GM23338 (cell line): ENCODE data around the gene OAS2. TPM values are rescaled to one million over a fixed set of nuclear protein-coding genes. Genes with fewer than 3 reads are reported as not detected.

Source experiments
- ATAC-seq: fragments of 200-7000 bp; cut with Tn5 transposase; 3 replicates; pipeline ENCODE4 v1.9.1; 2020
- DNase-seq: peaks from one replicate; pipeline ENCODE4 v3.0.0-alpha.2; 2015; ENCODE audit warnings: low spot score
- H2AFZ ChIP-seq: fragments of 200-600 bp; sonication (generic); 2 replicates; pipeline ENCODE4 v1.8.0; 2016; ENCODE audit warnings: antibody characterized with exemption, mild to moderate bottlenecking, moderate library complexity
- H3F3A ChIP-seq: fragments of 200-600 bp; sonication (generic); replicated peaks from 2 replicates; pipeline ENCODE4 v1.8.0; 2017; ENCODE audit warnings: antibody characterized with exemption, mixed run types, low read depth
- H3K27ac ChIP-seq: fragments of 200-600 bp; sonication (generic); 2 replicates; pipeline ENCODE4 v1.6.1; 2016; ENCODE audit warnings: low read depth
- H3K27me3 ChIP-seq: fragments of 200-600 bp; sonication (generic); 2 replicates; pipeline ENCODE4 v1.8.0; 2016; ENCODE audit warnings: mild to moderate bottlenecking, mixed run types, moderate library complexity; ENCODE audit not compliant: insufficient read depth
- H3K36me3 ChIP-seq: fragments of 200-600 bp; sonication (generic); 2 replicates; pipeline ENCODE4 v1.8.0; 2016; ENCODE audit warnings: mild to moderate bottlenecking; ENCODE audit not compliant: insufficient read depth
- H3K4me1 ChIP-seq: fragments of 200-600 bp; sonication (generic); 2 replicates; pipeline ENCODE4 v1.8.0; 2016; ENCODE audit warnings: mild to moderate bottlenecking, moderate library complexity; ENCODE audit not compliant: insufficient read depth
- H3K4me2 ChIP-seq: fragments of 200-600 bp; sonication (generic); 2 replicates; pipeline ENCODE4 v1.7.1; 2017; ENCODE audit warnings: mixed run types
- H3K4me3 ChIP-seq: fragments of 200-600 bp; sonication (generic); 2 replicates; pipeline ENCODE4 v1.6.1; 2016; ENCODE audit warnings: mixed run types
- H3K79me2 ChIP-seq: fragments of 200-600 bp; sonication (generic); replicated peaks from 2 replicates; pipeline ENCODE4 v1.8.0; 2017; ENCODE audit warnings: mild to moderate bottlenecking; ENCODE audit not compliant: insufficient read depth
- H3K9me2 ChIP-seq: fragments of 200-600 bp; sonication (generic); 2 replicates; pipeline ENCODE4 v1.8.0; 2017; ENCODE audit not compliant: insufficient read depth
- H4K20me1 ChIP-seq: fragments of 200-600 bp; sonication (generic); replicated peaks from 2 replicates; pipeline ENCODE4 v1.8.0; 2017; ENCODE audit warnings: mild to moderate bottlenecking; ENCODE audit not compliant: insufficient read depth
- H3K27ac Mint-ChIP-seq: 2 replicates; pipeline ENCODE4 v1.8.0; 2020; ENCODE audit warnings: inconsistent platforms, mild to moderate bottlenecking, moderate library complexity, mixed read lengths
- H3K27me3 Mint-ChIP-seq: 3 replicates; pipeline ENCODE4 v1.8.0; 2022; ENCODE audit warnings: low read depth, mild to moderate bottlenecking, moderate library complexity, mixed read lengths, inconsistent platforms; ENCODE audit not compliant: insufficient read depth, poor library complexity
- H3K36me3 Mint-ChIP-seq: 3 replicates; pipeline ENCODE4 v1.8.0; 2021; ENCODE audit warnings: low read depth, mild to moderate bottlenecking, inconsistent platforms, moderate library complexity, mixed read lengths
- H3K4me1 Mint-ChIP-seq: 3 replicates; pipeline ENCODE4 v1.8.0; 2020; ENCODE audit warnings: mild to moderate bottlenecking, inconsistent platforms, mixed read lengths
- H3K4me3 Mint-ChIP-seq: 3 replicates; pipeline ENCODE4 v1.8.0; 2021; ENCODE audit warnings: moderate library complexity, mild to moderate bottlenecking, inconsistent platforms, mixed read lengths
- H3K9me3 Mint-ChIP-seq: 3 replicates; pipeline ENCODE4 v1.8.0; 2020; ENCODE audit warnings: moderate library complexity, mild to moderate bottlenecking, inconsistent platforms, mixed read lengths
- CREB1 ChIP-seq: fragments of 250-450 bp; sonication (Bioruptor Pico); IDR thresholded peaks from 2 replicates; pipeline ENCODE4 v1.5.0; 2020; ENCODE audit warnings: low read depth, mild to moderate bottlenecking, moderate library complexity
- ETS1 ChIP-seq: IDR thresholded peaks from 2 replicates; pipeline ENCODE4 v1.6.1; 2016; ENCODE audit warnings: antibody characterized with exemption
- EZH2 ChIP-seq: fragments of 200-600 bp; sonication (generic); IDR thresholded peaks from one replicate; pipeline ENCODE4 v1.8.0; 2017; ENCODE audit warnings: antibody characterized with exemption, mild to moderate bottlenecking, low read depth; ENCODE audit not compliant: unreplicated experiment
- JUNB ChIP-seq: IDR thresholded peaks from one replicate; pipeline ENCODE4 v1.6.1; 2016; ENCODE audit warnings: antibody characterized with exemption; ENCODE audit not compliant: unreplicated experiment
- NANOG ChIP-seq: IDR thresholded peaks from 2 replicates; pipeline ENCODE4 v1.6.1; 2016; ENCODE audit warnings: antibody characterized with exemption, borderline replicate concordance
- POLR2AphosphoS5 ChIP-seq: IDR thresholded peaks from 2 replicates; pipeline ENCODE4 v1.6.1; 2016; ENCODE audit warnings: antibody characterized with exemption, low read depth
- REST ChIP-seq: IDR thresholded peaks from one replicate; pipeline ENCODE4 v1.6.1; 2018; ENCODE audit warnings: antibody characterized with exemption; ENCODE audit not compliant: unreplicated experiment
- ZNF331 ChIP-seq: fragments of 250-450 bp; sonication (Bioruptor Pico); IDR thresholded peaks from 2 replicates; pipeline ENCODE4 v1.5.0; 2020; ENCODE audit warnings: low read depth, mild to moderate bottlenecking, moderate library complexity
- ZNF462 ChIP-seq: fragments of 250-450 bp; sonication (Bioruptor Pico); IDR thresholded peaks from 2 replicates; pipeline ENCODE4 v1.5.0; 2020; ENCODE audit warnings: mild to moderate bottlenecking, moderate library complexity
- polyA plus RNA-seq: library from polyadenylated mRNA; unstranded; fragments of >200 nt; fragmentation: Nextera tagmentation; extraction: Ambion mirVana; gene quantifications from 2 replicates; pipeline ENCODE4 v1.2.1, GENCODE V29; 2016
- total RNA-seq: library from RNA; depleted of rRNA; stranded (reverse); fragments of >200 nt; shearing (Covaris generic); gene quantifications from 2 replicates; pipeline ENCODE4 v1.2.3, GENCODE V29; 2014

OAS2 gene
- total and polyA plus RNA-seq, 2 experiments from 2014 or later: 0.10 TPM; not detected in 1

- TF ChIP-seq ZNF462 (CRISPR knock-in tag): no peak
These were observed 36.6 kb upstream of the OAS2 start (continued) for GRCh38 chr12:112941528-112942335.

- Histone ChIP-seq H4K20me1 (no peaks in the 10 kb centered on the region), H3K36me3 (no peaks in the 10 kb centered on the region), H3K4me1 (no peaks in the 10 kb centered on the region), H3K9me2 (no peaks in the 10 kb centered on the region), H3K27ac (no peak overlapping the region), H2AFZ (no peak overlapping the region), H3F3A (no peaks in the 10 kb centered on the region), H3K27me3 (peaks cover 20% of the 10 kb centered on the region), H3K4me2 (no peak overlapping the region), H3K79me2 (no peaks in the 10 kb centered on the region), H3K4me3 (no peak overlapping the region)
- H3K4me3 Mint-ChIP-seq: no peak overlapping the region
- H3K4me1 Mint-ChIP-seq: peaks cover 6% of the 10 kb centered on the region
- H3K9me3 Mint-ChIP-seq: no peaks in the 10 kb centered on the region
- DNase-seq (no peak), ATAC-seq (no peak)
- H3K27ac Mint-ChIP-seq: no peak overlapping the region
- no peaks in the 10 kb centered on the region for H3K36me3 Mint-ChIP-seq
- peaks cover 17% of the 10 kb centered on the region for H3K27me3 Mint-ChIP-seq
- TF ChIP-seq JUNB (no peak), POLR2AphosphoS5 (no peak), NANOG (no peak), CREB1 (CRISPR knock-in tag) (no peak), ZNF331 (CRISPR knock-in tag) (no peak), ETS1 (no peak), EZH2 (no peak), REST (no peak)
These were observed 35.7 kb upstream of the OAS2 start for GRCh38 chr12:112942572-112942971.
